Caco-2 (cell line): Measurements from ENCODE around the gene XPNPEP2. TPM values are rescaled to one million over a fixed set of nuclear protein-coding genes. Genes with fewer than 3 reads are reported as not detected.

Experiments
- BruUV-seq: library from RNA; stranded (reverse); fragments of 400-500 nt; replicated peaks from 2 replicates; lab custom pipeline; 2021; lab: Mats Ljungman, UMichigan
- CTCF ChIA-PET: fragments of 300-600 bp; sonication (Branson Sonifier 250); formaldehyde crosslinking; loops from one replicate; lab custom pipeline; 2022; ENCODE audit warnings: antibody characterized with exemption; lab: Charles Lee
- POLR2A ChIA-PET: fragments of 300-600 bp; sonication (Branson Sonifier 250); formaldehyde crosslinking; loops from one replicate; lab custom pipeline; 2022; ENCODE audit warnings: antibody characterized with exemption; lab: Charles Lee
- DNase-seq, 2 experiments: peaks; one replicate each; pipeline versions ENCODE4 v3.0.0 to v3.0.0-alpha.2; 2020 to 2022
- H3K27me3 ChIP-seq: replicated peaks from 2 replicates; pipeline ENCODE4 v1.6.0; 2011; ENCODE audit warnings: low read length; ENCODE audit not compliant: control insufficient read depth, insufficient read depth
- H3K36me3 ChIP-seq: 2 replicates; pipeline ENCODE4 v1.5.1; 2011; ENCODE audit warnings: low read length; ENCODE audit not compliant: control insufficient read depth, insufficient read depth
- H3K4me1 ChIP-seq: fragments of 250-450 bp; sonication (Bioruptor Pico); 2 replicates; pipeline ENCODE4 v1.5.1; 2020; ENCODE audit warnings: mild to moderate bottlenecking
- H3K4me3 ChIP-seq: 2 replicates; pipeline ENCODE4 v1.5.1; 2011; ENCODE audit warnings: low read depth, mild to moderate bottlenecking, control low read depth, low read length
- H3K9me3 ChIP-seq: fragments of 250-450 bp; sonication (Bioruptor Pico); 2 replicates; pipeline ENCODE4 v1.5.1; 2020; ENCODE audit warnings: mild to moderate bottlenecking, moderate library complexity
- H3K27ac Mint-ChIP-seq: one replicate; pipeline ENCODE4 v1.8.0; 2022; ENCODE audit warnings: mixed read lengths; ENCODE audit not compliant: unreplicated experiment
- H3K27me3 Mint-ChIP-seq: one replicate; pipeline ENCODE4 v1.8.0; 2022; ENCODE audit warnings: mixed read lengths; ENCODE audit not compliant: insufficient read depth, unreplicated experiment
- H3K36me3 Mint-ChIP-seq: one replicate; pipeline ENCODE4 v1.8.0; 2022; ENCODE audit warnings: mild to moderate bottlenecking, mixed read lengths; ENCODE audit not compliant: insufficient read depth, unreplicated experiment
- H3K4me1 Mint-ChIP-seq: one replicate; pipeline ENCODE4 v1.8.0; 2022; ENCODE audit warnings: low read depth, mixed read lengths; ENCODE audit not compliant: unreplicated experiment
- H3K4me3 Mint-ChIP-seq: one replicate; pipeline ENCODE4 v1.8.0; 2022; ENCODE audit warnings: mild to moderate bottlenecking, moderate library complexity, mixed read lengths; ENCODE audit not compliant: unreplicated experiment
- H3K9me3 Mint-ChIP-seq: one replicate; pipeline ENCODE4 v1.8.0; 2022; ENCODE audit warnings: mixed read lengths; ENCODE audit not compliant: unreplicated experiment
- intact Hi-C: fragments of 100-400 bp; cut with micrococcal nuclease; formaldehyde crosslinking; loops from one replicate; pipeline ENCODE4 v1.10.0; 2022; ENCODE audit not compliant: unreplicated experiment
- total RNA-seq: library from RNA; stranded (reverse); gene quantifications from 2 replicates; pipeline ENCODE4 v1.2.3, GENCODE V29; 2022
- TF ChIP-seq, protein P1 (sequence below), 2 experiments: fragments of 200-600 bp in 1 of 2; IDR thresholded peaks; 1 replicate in 1 of 2; 2 replicates in 1 of 2; pipeline versions ENCODE4 v1.5.1 to v1.8.0; 2011 to 2022; ENCODE audit warnings: antibody characterized with exemption in 1 of 2, control low read depth in 1 of 2, inconsistent platforms in 1 of 2, low read depth in 1 of 2, low read length in 1 of 2, mild to moderate bottlenecking in 1 of 2, moderate library complexity in 1 of 2; ENCODE audit not compliant: insufficient read depth in 1 of 2, severe bottlenecking in 1 of 2, unreplicated experiment in 1 of 2

The XPNPEP2 gene
- total RNA-seq, 1 experiment from 2014 or later: 0.32 TPM

DNA sequence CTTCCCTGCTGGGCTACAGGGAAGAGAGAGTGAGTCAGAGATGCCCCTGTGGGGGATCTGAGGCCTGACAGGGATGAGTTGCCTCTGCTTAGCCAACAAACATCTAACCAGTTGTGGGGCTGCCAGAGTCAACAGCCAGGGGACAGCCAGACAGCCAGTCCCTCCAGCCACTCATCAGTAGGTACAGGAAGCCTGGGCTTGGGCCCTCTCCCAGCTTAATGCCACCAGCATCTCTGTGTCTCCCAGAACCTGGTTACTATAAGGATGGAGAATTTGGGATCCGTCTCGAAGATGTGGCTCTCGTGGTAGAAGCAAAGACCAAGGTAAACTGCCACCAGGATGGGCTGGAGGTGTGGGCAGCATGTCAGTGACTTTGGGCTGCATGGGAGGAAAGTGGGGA, 23.7 kb downstream of the XPNPEP2 start:
- Histone ChIP-seq H3K9me3 (no peaks in the 10 kb centered on the region), H3K27me3 (no peaks in the 10 kb centered on the region), H3K4me1 (no peaks in the 10 kb centered on the region), H3K4me3 (no peak overlapping the region), H3K36me3 (no peaks in the 10 kb centered on the region)
- Mint-ChIP-seq H3K27ac (no peak overlapping the region), H3K9me3 (no peaks in the 10 kb centered on the region), H3K4me1 (no peaks in the 10 kb centered on the region), H3K27me3 (no peaks in the 10 kb centered on the region), H3K4me3 (no peak overlapping the region), H3K36me3 (no peaks in the 10 kb centered on the region)
- CTCF ChIA-PET: no interaction called here
- TF ChIP-seq, protein P1, sequence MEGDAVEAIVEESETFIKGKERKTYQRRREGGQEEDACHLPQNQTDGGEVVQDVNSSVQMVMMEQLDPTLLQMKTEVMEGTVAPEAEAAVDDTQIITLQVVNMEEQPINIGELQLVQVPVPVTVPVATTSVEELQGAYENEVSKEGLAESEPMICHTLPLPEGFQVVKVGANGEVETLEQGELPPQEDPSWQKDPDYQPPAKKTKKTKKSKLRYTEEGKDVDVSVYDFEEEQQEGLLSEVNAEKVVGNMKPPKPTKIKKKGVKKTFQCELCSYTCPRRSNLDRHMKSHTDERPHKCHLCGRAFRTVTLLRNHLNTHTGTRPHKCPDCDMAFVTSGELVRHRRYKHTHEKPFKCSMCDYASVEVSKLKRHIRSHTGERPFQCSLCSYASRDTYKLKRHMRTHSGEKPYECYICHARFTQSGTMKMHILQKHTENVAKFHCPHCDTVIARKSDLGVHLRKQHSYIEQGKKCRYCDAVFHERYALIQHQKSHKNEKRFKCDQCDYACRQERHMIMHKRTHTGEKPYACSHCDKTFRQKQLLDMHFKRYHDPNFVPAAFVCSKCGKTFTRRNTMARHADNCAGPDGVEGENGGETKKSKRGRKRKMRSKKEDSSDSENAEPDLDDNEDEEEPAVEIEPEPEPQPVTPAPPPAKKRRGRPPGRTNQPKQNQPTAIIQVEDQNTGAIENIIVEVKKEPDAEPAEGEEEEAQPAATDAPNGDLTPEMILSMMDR (IDR thresholded peaks at IDR 0.05; ENCODE audit: insufficient read depth in 1 of 2, low read depth in 1 of 2, low read length in 1 of 2, severe bottlenecking in 1 of 2, unreplicated experiment in 1 of 2): no peak
- intact Hi-C loops: no loop called here
- POLR2A ChIA-PET: no interaction called here
- DNase-seq: no peak
- BruUV-seq: no TSS peak

DNA sequence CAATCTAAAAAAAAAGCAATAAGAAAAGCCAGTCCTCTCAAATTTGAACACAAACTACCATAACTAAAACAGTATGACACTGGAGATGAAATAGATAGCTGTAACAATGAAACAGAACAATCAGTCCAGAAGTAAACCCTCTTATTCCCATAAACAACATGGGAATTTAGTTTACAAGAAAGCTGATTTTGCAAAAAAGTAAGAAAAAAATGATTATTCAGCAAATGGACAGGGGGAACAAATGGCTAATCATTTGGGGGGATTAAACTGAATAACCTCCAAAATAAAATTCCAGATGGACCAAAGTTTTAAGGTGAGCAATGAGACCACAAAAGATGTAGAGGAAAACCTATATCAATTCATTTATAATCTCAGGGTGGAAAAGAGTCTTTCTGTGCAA, 24.9 kb downstream of the XPNPEP2 start:
- Histone ChIP-seq H3K36me3 (no peaks in the 10 kb centered on the region), H3K27me3 (no peaks in the 10 kb centered on the region), H3K4me1 (no peaks in the 10 kb centered on the region), H3K4me3 (no peak overlapping the region), H3K9me3 (no peaks in the 10 kb centered on the region)
- no peak overlapping the region for H3K27ac Mint-ChIP-seq
- ChIA-PET CTCF (no interaction called here), POLR2A (no interaction called here)
- H3K4me3 Mint-ChIP-seq: no peak overlapping the region
- BruUV-seq: no TSS peak
- H3K36me3 Mint-ChIP-seq: no peaks in the 10 kb centered on the region
- DNase-seq: no peak
- H3K27me3 Mint-ChIP-seq: no peaks in the 10 kb centered on the region
- H3K9me3 Mint-ChIP-seq: no peaks in the 10 kb centered on the region
- intact Hi-C loops: no loop called here
- TF ChIP-seq, protein P1 (IDR thresholded peaks at IDR 0.05; ENCODE audit: insufficient read depth in 1 of 2, low read depth in 1 of 2, low read length in 1 of 2, severe bottlenecking in 1 of 2, unreplicated experiment in 1 of 2): no peak
- H3K4me1 Mint-ChIP-seq: no peaks in the 10 kb centered on the region

DNA sequence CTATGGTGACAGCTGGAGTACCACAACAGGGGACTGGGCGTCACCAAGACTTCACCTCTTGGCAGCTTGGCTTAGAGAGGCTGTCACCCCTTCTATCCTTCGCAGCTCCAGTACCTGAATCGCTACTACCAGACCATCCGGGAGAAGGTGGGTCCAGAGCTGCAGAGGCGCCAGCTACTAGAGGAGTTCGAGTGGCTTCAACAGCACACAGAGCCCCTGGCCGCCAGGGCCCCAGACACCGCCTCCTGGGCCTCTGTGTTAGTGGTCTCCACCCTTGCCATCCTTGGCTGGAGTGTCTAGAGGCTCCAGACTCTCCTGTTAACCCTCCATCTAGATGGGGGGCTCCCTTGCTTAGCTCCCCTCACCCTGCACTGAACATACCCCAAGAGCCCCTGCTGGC, 29.4 kb downstream of the XPNPEP2 start:
- BruUV-seq: no TSS peak
- Histone ChIP-seq H3K36me3 (no peaks in the 10 kb centered on the region), H3K4me3 (no peak overlapping the region), H3K4me1 (no peaks in the 10 kb centered on the region), H3K27me3 (no peaks in the 10 kb centered on the region), H3K9me3 (no peaks in the 10 kb centered on the region)
- ChIA-PET CTCF (no interaction called here), POLR2A (no interaction called here)
- Mint-ChIP-seq H3K4me1 (no peaks in the 10 kb centered on the region), H3K9me3 (no peaks in the 10 kb centered on the region), H3K27me3 (no peaks in the 10 kb centered on the region), H3K4me3 (no peak overlapping the region), H3K36me3 (no peaks in the 10 kb centered on the region), H3K27ac (no peak overlapping the region)
- TF ChIP-seq, protein P1 (IDR thresholded peaks at IDR 0.05; ENCODE audit: insufficient read depth in 1 of 2, low read depth in 1 of 2, low read length in 1 of 2, severe bottlenecking in 1 of 2, unreplicated experiment in 1 of 2): no peak
- intact Hi-C loops: no loop called here
- DNase-seq: no peak
